Immature natural killer cell (primary cell): ENCODE measurements around the gene ANKRD53. TPM values are rescaled to one million over a fixed set of nuclear protein-coding genes. Genes with fewer than 3 reads are reported as not detected.
"Not testable (repeated sequence)": the region's sequence is repeated elsewhere in the genome, so short reads cannot be mapped to it uniquely, and the experiment has no call there.

Source experiments
- DNase-seq, 3 donors: peaks; one replicate each; pipeline ENCODE4 v3.0.0; 2022; ENCODE audit warnings: mixed read lengths in 1 of 3
- H3K27ac Mint-ChIP-seq, 6 donors: one replicate each; pipeline ENCODE4 v1.8.0; 2020; ENCODE audit warnings: mixed read lengths in 6 of 6, mild to moderate bottlenecking in 5 of 6, inconsistent platforms in 4 of 6, moderate library complexity in 3 of 6
- H3K27me3 Mint-ChIP-seq, 3 donors: one replicate each; pipeline ENCODE4 v1.8.0; 2020 to 2021; ENCODE audit warnings: low read depth in 3 of 3, mild to moderate bottlenecking in 3 of 3, mixed read lengths in 3 of 3, moderate library complexity in 3 of 3, inconsistent platforms in 1 of 3
- H3K36me3 Mint-ChIP-seq, 3 donors: one replicate each; pipeline ENCODE4 v1.8.0; 2020; ENCODE audit warnings: mixed read lengths in 3 of 3, inconsistent platforms in 2 of 3, mild to moderate bottlenecking in 2 of 3
- H3K4me1 Mint-ChIP-seq, 2 donors: one replicate each; pipeline ENCODE4 v1.8.0; 2020; ENCODE audit warnings: inconsistent platforms in 2 of 2, mild to moderate bottlenecking in 2 of 2, mixed read lengths in 2 of 2, moderate library complexity in 1 of 2
- H3K4me3 Mint-ChIP-seq, 5 donors: one replicate each; pipeline ENCODE4 v1.8.0; 2020; ENCODE audit warnings: mild to moderate bottlenecking in 5 of 5, mixed read lengths in 5 of 5, inconsistent platforms in 3 of 5, moderate library complexity in 3 of 5
- H3K9me3 Mint-ChIP-seq, 6 donors: one replicate each; pipeline ENCODE4 v1.8.0; 2020; ENCODE audit warnings: mild to moderate bottlenecking in 6 of 6, mixed read lengths in 6 of 6, inconsistent platforms in 4 of 6, moderate library complexity in 3 of 6
- polyA plus RNA-seq, 3 donors: library from polyadenylated mRNA; unstranded; fragments of 300-500 nt; fragmentation: Illumina TruSeq; gene quantifications; one replicate each; pipeline ENCODE4 v1.2.3, GENCODE V29; 2021

Gene ANKRD53
- polyA plus RNA-seq, 3 donors from 2014 or later: 0.18 to 0.51 (median 0.30) TPM

- peaks cover 0 to 4% (median 0%) of the 10 kb centered on the region in 6 donors for H3K9me3 Mint-ChIP-seq
- peaks cover 6 to 10% (median 9%) of the 10 kb centered on the region in 3 donors for H3K27me3 Mint-ChIP-seq
- H3K36me3 Mint-ChIP-seq: no peaks in the 10 kb centered on the region
- DNase-seq: no peak
- H3K4me1 Mint-ChIP-seq: peaks cover under 1 to 1% of the 10 kb centered on the region in 2 donors
- no peak overlapping the region for H3K27ac Mint-ChIP-seq
- H3K4me3 Mint-ChIP-seq: no peak overlapping the region
Measured at GRCh38 chr2:71006323-71006722, 27.9 kb downstream of the ANKRD53 start.

- Mint-ChIP-seq H3K4me3 (no peak overlapping the region), H3K27ac (no peak overlapping the region), H3K36me3 (no peaks in the 10 kb centered on the region), H3K27me3 (peaks cover 6 to 14% (median 11%) of the 10 kb centered on the region in 3 donors), H3K9me3 (peaks cover 0 to 4% (median 0%) of the 10 kb centered on the region in 6 donors), H3K4me1 (no peaks in the 10 kb centered on the region)
- DNase-seq: no peak
Measured at GRCh38 chr2:71006955-71007799, 28.7 kb downstream of the ANKRD53 start.

- Mint-ChIP-seq H3K9me3 (peaks cover 0 to 4% (median 0%) of the 10 kb centered on the region in 6 donors), H3K27ac (no peak overlapping the region), H3K4me1 (no peaks in the 10 kb centered on the region), H3K4me3 (no peak overlapping the region), H3K36me3 (no peaks in the 10 kb centered on the region), H3K27me3 (peaks cover 6 to 14% (median 9%) of the 10 kb centered on the region in 3 donors)
- DNase-seq: no peak
Measured at GRCh38 chr2:71008342-71008741, 29.9 kb downstream of the ANKRD53 start.

- H3K4me3 Mint-ChIP-seq, H3K9me3 Mint-ChIP-seq: not testable (repeated sequence)
Measured at GRCh38 chr2:71011786-71012185, 33.4 kb downstream of the ANKRD53 start.

GRCh38 chr2:71018625-71019024 lies 40.2 kb downstream of the ANKRD53 start:
- no peaks in the 10 kb centered on the region for H3K36me3 Mint-ChIP-seq
- no peaks in the 10 kb centered on the region for H3K9me3 Mint-ChIP-seq
- peaks cover 0 to 5% (median 0%) of the 10 kb centered on the region in 3 donors for H3K27me3 Mint-ChIP-seq
- no peak for DNase-seq
- no peak overlapping the region for H3K4me3 Mint-ChIP-seq
- no peaks in the 10 kb centered on the region for H3K4me1 Mint-ChIP-seq
- no peak overlapping the region for H3K27ac Mint-ChIP-seq

More at GRCh38 chr2:71011786-71012185, 33.4 kb downstream of the ANKRD53 start:
- H3K4me1 Mint-ChIP-seq, H3K36me3 Mint-ChIP-seq, H3K27ac Mint-ChIP-seq, DNase-seq: not testable (repeated sequence)
- H3K27me3 Mint-ChIP-seq: peaks cover 4 to 12% (median 9%) of the 10 kb centered on the region in 3 donors

- H3K4me1 Mint-ChIP-seq, H3K9me3 Mint-ChIP-seq, H3K27ac Mint-ChIP-seq, H3K36me3 Mint-ChIP-seq, H3K27me3 Mint-ChIP-seq, H3K4me3 Mint-ChIP-seq, DNase-seq: not testable (repeated sequence)
Measured at GRCh38 chr2:71019989-71020388, 41.6 kb downstream of the ANKRD53 start.

- not testable (repeated sequence) for H3K4me1 Mint-ChIP-seq, H3K27ac Mint-ChIP-seq, H3K27me3 Mint-ChIP-seq, DNase-seq, H3K36me3 Mint-ChIP-seq, H3K9me3 Mint-ChIP-seq, H3K4me3 Mint-ChIP-seq
Measured at GRCh38 chr2:71021394-71021793, 43.0 kb downstream of the ANKRD53 start.

- not testable (repeated sequence) for H3K9me3 Mint-ChIP-seq, H3K27ac Mint-ChIP-seq, H3K27me3 Mint-ChIP-seq, H3K36me3 Mint-ChIP-seq, H3K4me3 Mint-ChIP-seq, H3K4me1 Mint-ChIP-seq
- DNase-seq: peak in 1 of 3 donors; percentile 9
Measured at GRCh38 chr2:71023553-71024243, 45.3 kb downstream of the ANKRD53 start.

Other genes with a start within 250 kb of the ANKRD53 start
- gene ADD2, start 210.4 kb upstream of the ANKRD53 start, polyA plus RNA-seq: not detected
- under 1 TPM in 1 of 3 donors, not detected in 2; 0.53 TPM for gene FIGLA, start 188.0 kb upstream of the ANKRD53 start, polyA plus RNA-seq
- not detected for gene CLEC4F, start 158.0 kb upstream of the ANKRD53 start, polyA plus RNA-seq
- gene CD207, start 142.8 kb upstream of the ANKRD53 start, polyA plus RNA-seq: under 1 TPM in 2 of 3 donors, not detected in 1; 0.20 TPM
- not detected for gene VAX2, start 78.1 kb upstream of the ANKRD53 start, polyA plus RNA-seq
- gene ATP6V1B1, start 42.7 kb upstream of the ANKRD53 start, polyA plus RNA-seq: not detected
- 10 to 100 TPM; 25.8 to 44.7 (median 41.9) TPM for gene TEX261, start 16.2 kb downstream of the ANKRD53 start, polyA plus RNA-seq
- gene NAGK, start 90.0 kb downstream of the ANKRD53 start, polyA plus RNA-seq: 10 to 100 TPM; 68.5 to 85.7 (median 79.4) TPM
- gene MCEE, start 151.6 kb downstream of the ANKRD53 start, polyA plus RNA-seq: 10 to 100 TPM; 13.7 to 23.6 (median 16.3) TPM
- gene MPHOSPH10, start 152.0 kb downstream of the ANKRD53 start, polyA plus RNA-seq: 10 to 100 TPM in 2 of 3 donors, 1 to 10 TPM in 1; 7.7 to 22.6 (median 13.4) TPM
- gene PAIP2B, start 248.5 kb downstream of the ANKRD53 start, polyA plus RNA-seq: 1 to 10 TPM; 1.3 to 2.5 (median 1.6) TPM